Vagina (tissue), 2 donors: ENCODE results near the gene BICC1.

Experiments used
- POLR2A ChIP-seq, 2 donors: fragments of 450-650 bp; IDR thresholded peaks; one replicate each; pipeline ENCODE4 v1.6.1; 2017; ENCODE audit warnings: antibody characterized with exemption in 2 of 2, mild to moderate bottlenecking in 2 of 2, moderate library complexity in 2 of 2
- POLR2AphosphoS5 ChIP-seq, 2 donors: sonication (generic); formaldehyde crosslinking; IDR thresholded peaks; one replicate each; pipeline ENCODE4 v1.9.0; 2017; ENCODE audit warnings: antibody characterized with exemption in 2 of 2, mild to moderate bottlenecking in 2 of 2, low read depth in 1 of 2; ENCODE audit not compliant: insufficient read depth in 1 of 2
- TF ChIP-seq, protein P1 (sequence below), 3 experiments: fragments of 450-650 bp in 2 of 3; fragments of 200-600 bp in 1 of 3; sonication (generic) in 1 of 3; IDR thresholded peaks; one replicate each; pipeline ENCODE4 v1.5.1; 2017 to 2019; ENCODE audit warnings: antibody characterized with exemption in 3 of 3, mild to moderate bottlenecking in 2 of 3, moderate library complexity in 2 of 3

DNA sequence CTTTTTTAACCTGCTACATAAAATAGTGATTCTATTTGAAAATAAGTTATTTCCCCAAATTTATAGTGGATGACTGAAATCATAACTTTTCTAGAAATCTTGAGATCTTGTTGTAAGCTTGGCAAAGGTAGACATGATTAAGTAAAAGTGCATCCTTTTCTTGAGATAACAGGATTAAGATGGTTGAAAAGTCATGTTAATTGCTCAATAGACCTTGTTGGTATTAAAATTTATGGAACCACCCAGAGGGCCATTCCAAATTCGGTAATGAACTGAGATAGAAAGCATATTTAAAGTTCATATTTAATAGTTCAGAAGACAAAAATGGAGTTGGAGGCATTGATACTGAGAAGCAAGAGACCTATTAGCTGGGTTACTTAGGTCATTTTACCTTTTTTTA, 139.1 kb downstream of the BICC1 start:
- TF ChIP-seq, protein P1, sequence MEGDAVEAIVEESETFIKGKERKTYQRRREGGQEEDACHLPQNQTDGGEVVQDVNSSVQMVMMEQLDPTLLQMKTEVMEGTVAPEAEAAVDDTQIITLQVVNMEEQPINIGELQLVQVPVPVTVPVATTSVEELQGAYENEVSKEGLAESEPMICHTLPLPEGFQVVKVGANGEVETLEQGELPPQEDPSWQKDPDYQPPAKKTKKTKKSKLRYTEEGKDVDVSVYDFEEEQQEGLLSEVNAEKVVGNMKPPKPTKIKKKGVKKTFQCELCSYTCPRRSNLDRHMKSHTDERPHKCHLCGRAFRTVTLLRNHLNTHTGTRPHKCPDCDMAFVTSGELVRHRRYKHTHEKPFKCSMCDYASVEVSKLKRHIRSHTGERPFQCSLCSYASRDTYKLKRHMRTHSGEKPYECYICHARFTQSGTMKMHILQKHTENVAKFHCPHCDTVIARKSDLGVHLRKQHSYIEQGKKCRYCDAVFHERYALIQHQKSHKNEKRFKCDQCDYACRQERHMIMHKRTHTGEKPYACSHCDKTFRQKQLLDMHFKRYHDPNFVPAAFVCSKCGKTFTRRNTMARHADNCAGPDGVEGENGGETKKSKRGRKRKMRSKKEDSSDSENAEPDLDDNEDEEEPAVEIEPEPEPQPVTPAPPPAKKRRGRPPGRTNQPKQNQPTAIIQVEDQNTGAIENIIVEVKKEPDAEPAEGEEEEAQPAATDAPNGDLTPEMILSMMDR (IDR thresholded peaks at IDR 0.05), result no peak
- no peak for TF ChIP-seq POLR2A (IDR thresholded peaks at IDR 0.05)
- TF ChIP-seq POLR2AphosphoS5 (IDR thresholded peaks at IDR 0.05; ENCODE audit: insufficient read depth in 1 of 2, low read depth in 1 of 2), result no peak
